Measurements from ENCODE around the gene TRMT10B.

DNA sequence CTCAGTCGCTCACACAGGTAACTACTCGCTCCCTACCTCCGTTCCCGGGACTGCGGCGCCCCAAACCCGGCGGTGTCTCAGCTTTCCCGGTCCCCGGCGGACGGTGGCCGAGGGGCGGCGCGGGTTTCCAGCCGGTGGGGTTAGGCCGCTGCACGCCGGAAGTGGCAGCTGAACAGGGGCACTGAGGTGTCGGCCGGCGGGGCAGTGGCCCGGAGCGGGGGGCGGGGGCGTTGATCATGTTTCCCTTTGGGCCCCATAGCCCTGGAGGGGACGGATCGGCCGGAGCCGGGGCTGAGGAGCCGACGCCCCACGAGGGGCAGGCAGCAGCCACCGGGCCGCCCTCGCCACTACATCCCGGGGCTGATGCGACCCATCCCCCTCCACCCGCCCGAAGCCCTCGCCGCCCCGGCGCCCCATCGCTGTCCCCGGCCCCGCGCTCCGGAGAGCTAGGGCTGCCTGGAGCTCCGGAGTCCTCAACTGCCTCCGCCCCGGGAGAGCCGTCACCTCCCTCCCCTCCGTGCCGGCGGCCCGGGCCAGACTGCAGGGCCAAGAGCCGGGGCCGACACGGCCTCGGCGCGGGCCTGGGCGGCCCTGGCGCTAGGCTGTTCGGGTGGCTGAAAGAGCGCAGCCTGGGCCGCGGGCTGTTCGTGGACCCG, 47.2 kb downstream of the TRMT10B start, which contains the start of gene DCAF10:
- TF ChIP-seq, protein P1, sequence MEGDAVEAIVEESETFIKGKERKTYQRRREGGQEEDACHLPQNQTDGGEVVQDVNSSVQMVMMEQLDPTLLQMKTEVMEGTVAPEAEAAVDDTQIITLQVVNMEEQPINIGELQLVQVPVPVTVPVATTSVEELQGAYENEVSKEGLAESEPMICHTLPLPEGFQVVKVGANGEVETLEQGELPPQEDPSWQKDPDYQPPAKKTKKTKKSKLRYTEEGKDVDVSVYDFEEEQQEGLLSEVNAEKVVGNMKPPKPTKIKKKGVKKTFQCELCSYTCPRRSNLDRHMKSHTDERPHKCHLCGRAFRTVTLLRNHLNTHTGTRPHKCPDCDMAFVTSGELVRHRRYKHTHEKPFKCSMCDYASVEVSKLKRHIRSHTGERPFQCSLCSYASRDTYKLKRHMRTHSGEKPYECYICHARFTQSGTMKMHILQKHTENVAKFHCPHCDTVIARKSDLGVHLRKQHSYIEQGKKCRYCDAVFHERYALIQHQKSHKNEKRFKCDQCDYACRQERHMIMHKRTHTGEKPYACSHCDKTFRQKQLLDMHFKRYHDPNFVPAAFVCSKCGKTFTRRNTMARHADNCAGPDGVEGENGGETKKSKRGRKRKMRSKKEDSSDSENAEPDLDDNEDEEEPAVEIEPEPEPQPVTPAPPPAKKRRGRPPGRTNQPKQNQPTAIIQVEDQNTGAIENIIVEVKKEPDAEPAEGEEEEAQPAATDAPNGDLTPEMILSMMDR (IDR thresholded peaks at IDR 0.05): no peak
- TF ChIP-seq EP300 (IDR thresholded peaks at IDR 0.05): no peak
- peak; percentile 13 to 99 (median 79) for TF ChIP-seq POLR2AphosphoS5 (IDR thresholded peaks at IDR 0.05)
- peak; percentile 29 to 56 for TF ChIP-seq POLR2A (IDR thresholded peaks at IDR 0.05)
